ENCODE results near the gene TMEM116.

DNA sequence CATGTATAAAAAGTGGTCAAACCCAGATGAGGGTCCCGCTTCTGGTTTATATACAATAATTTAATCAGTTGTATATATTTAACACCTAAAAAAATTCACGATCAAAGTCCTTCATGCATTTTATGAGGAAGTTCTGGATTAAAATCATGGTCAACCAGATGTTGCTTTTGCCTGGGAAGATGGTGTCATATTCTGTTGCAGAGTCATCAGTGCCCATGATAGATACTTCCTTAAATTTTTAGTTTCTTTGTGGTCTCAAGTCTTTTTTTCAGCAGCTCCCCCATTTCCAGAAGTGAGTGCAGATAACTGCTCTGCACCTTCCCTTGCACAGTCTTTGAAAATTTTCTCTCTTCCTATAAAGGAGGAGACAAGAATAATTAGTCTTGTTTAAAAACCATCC, 16.3 kb upstream of the TMEM116 start:
- TF ChIP-seq CTCF (IDR thresholded peaks at IDR 0.05), result no peak
- TF ChIP-seq POLR2A (IDR thresholded peaks at IDR 0.05), result no peak
- no peak for TF ChIP-seq EP300 (IDR thresholded peaks at IDR 0.05)
